Measurements from ENCODE around the gene AMZ1.
A peak's percentile ranks its signal among the peaks of the same experiment; 100 is the strongest.

Gene AMZ1

DNA sequence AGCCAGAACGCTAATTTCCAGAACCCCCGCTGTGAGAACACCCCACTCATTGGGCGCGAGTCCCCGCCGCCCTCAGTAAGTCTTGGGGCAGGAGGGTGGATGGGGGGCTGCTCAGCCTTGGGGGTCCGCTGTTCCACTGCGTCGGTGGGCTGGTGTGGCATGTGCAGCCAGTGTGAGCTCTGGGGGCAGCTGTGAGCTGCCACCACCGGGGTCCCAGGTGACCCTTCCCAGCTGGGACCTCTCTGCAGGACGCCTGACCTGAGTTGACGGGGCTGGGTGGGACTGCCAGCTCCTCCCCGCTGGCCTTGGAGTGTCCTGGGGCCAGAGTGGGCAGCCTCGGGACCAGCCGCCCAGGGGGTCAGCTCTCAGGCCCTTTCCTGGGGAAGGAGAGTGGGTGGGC lies 29.1 kb upstream of the AMZ1 start:
- TF ChIP-seq, protein P1, sequence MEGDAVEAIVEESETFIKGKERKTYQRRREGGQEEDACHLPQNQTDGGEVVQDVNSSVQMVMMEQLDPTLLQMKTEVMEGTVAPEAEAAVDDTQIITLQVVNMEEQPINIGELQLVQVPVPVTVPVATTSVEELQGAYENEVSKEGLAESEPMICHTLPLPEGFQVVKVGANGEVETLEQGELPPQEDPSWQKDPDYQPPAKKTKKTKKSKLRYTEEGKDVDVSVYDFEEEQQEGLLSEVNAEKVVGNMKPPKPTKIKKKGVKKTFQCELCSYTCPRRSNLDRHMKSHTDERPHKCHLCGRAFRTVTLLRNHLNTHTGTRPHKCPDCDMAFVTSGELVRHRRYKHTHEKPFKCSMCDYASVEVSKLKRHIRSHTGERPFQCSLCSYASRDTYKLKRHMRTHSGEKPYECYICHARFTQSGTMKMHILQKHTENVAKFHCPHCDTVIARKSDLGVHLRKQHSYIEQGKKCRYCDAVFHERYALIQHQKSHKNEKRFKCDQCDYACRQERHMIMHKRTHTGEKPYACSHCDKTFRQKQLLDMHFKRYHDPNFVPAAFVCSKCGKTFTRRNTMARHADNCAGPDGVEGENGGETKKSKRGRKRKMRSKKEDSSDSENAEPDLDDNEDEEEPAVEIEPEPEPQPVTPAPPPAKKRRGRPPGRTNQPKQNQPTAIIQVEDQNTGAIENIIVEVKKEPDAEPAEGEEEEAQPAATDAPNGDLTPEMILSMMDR (IDR thresholded peaks at IDR 0.05; ENCODE audit: extremely low read depth, missing control alignments) = no peak
- DNase-seq (ENCODE audit: low spot score) = no peak

DNA sequence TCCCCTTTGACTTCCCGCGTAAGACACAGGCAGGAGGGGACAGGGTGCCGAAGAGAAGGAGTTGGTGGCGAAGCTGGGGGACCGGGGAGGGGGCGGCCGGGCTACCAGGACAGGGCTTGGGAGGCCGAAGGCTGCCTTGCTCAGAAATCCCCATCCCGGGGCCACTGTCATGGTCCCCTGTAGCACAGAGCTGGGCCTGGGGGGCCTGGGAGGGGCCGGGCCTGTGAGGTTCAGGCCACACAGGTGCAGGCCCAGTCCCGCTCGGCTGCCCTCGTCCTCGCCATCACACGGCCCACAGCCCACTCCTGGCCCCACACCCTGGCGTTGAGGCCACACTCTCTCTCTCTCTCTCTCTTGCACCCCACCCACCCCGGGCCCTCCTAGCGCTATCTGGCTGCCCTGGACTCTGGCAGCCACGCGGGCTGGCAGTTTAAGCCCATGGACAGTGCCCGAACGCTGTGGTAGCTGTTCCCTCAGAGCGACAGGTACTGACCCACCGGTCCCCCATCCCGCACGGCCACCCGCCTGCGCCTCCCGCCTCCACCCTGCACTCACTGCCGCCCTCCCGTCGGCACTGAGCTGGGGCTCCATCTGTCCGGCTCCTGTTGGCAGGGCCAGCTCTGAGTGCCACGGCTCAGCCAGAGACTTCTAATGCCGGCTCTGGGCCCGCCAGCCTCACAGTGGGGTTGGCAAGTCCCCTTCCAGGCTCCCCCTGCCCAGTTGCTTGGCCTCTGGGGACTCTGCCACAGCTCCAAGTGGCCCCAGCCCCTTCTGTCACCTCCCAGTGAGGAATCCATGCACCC lies 28.2 kb upstream of the AMZ1 start:
- TF ChIP-seq, protein P1 (IDR thresholded peaks at IDR 0.05; ENCODE audit: extremely low read depth, missing control alignments) = no peak
- no peak for DNase-seq (ENCODE audit: low spot score)

DNA sequence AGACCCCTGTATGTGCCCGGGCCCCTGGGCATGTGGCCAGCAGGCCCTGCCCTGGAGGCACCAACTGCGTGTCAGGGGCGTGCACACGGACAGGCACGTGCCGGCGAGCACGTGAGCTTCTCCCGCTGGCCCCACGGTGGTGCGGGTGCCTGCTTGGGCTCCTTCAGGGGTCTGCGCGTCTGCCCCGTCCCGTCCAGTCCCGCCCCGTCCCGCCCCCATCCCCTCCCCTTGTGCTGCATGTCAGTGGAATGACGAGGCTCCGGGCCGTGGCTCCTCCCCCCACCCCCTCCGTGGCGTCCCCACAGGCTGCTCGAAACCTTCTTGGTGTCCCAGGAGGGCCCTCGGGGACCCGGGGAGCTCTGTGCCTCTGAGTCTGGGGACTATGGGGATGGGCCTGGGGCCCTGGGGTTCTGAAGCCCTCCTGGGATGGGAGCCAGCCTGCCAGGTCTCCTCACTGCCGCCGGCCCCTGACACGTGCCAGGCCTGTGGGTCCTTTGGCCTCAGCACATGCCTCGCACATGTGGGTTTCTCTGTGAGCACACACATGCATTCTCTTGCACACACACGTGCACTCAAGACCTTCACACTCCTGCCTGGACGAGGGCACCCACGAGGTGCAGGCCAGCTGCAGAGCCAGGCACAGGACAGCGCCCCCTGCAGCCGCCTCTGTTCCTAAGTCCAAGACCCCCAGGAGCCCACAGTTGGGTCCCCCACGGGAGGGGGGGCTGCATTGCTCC lies 27.5 kb upstream of the AMZ1 start:
- TF ChIP-seq, protein P1 (IDR thresholded peaks at IDR 0.05; ENCODE audit: extremely low read depth, missing control alignments) = peak; percentile 13
- no peak for DNase-seq (ENCODE audit: low spot score)

DNA sequence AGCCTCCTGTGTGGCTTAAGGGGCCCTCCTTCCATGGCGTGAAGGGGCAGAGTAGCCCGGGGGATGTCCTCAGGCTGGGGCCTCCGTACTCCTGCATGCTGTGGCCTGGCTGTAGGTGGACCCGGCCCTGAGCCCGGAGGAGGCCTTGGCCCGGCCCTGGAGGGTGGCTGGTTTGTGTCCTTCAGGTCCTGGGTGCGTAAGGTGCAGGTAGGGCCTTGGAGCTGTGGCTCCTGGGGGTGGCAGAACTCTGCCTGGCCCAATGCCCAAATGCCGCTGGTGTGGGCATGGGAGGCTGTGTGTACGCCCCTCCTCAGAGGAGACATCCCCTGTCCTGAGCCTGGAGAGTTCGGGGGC lies 26.9 kb upstream of the AMZ1 start:
- no peak for DNase-seq (ENCODE audit: low spot score)
- TF ChIP-seq, protein P1 (IDR thresholded peaks at IDR 0.05; ENCODE audit: extremely low read depth, missing control alignments) = no peak

DNA sequence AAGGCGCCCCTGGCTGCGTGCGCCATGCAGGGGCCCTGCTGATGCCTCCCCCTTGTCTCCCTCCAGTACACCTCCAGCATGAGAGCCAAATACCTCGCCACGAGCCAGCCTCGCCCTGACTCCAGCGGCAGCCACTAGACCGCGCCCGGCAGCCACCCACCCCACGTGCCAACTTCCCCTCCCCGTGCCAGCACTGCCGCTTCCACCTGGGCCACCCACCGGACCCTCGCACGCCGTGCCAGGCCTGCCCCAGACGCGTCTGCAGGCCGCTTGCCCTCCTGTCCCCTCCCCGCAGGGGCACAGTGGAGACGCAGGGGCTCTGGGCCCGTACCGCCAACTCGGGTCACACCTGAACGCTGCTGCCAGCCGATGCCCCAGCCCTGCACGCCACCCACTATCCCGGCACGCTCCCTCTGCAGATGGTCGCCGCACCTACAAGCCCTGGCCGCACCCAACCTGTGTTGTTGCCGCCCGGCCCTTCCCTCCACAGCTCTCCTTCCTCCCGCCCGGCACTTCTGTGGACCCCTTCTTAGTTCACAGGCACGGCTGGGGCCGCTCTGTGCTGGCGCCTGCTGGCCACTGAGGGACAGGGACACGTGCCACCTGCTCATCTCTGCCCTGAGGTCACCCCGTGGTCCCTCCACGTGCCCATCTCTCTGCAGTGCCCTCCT lies 26.3 kb upstream of the AMZ1 start:
- TF ChIP-seq, protein P1 (IDR thresholded peaks at IDR 0.05; ENCODE audit: extremely low read depth, missing control alignments) = no peak
- no peak for DNase-seq (ENCODE audit: low spot score)

DNA sequence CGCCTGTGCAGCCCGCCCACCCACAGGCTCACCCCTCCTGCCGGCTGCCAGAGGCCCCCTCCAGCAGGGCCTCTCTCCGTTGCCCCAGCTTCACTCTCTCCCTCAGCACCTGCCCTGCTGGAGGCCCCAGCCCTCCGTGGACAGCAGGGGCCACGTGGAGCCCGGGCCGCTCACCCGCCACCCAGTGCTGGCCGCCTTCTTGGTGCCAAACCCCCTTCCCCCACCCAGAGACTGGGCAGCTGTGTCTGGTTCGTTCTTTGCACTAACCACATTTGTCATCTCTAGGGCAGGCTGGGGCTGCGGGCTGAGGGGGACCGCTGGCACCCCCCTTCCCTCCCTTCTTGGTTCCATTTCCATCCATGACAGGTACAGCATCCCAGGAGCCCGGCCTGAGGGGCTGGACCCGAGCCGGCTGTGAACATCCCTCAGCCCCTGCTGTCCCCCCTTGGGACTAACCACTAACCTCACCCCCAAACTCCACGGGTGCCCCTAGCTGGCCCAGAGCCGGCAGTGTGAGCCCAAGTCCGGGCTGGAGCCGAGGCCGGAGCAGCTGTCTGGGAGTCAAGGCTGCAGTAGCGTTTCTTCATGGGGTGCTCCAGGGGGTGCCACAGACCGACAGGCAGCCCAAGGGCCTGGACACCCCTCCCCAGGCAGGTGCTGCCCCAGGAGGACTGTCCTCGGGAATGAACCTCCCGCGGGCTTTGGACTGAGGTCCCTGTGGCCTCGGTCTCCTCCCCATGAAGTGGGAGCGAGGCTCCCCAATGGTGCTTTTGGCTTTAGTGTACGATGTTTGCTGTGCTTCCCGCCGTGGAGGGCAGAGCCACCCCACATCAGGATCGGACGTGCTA lies 25.5 kb upstream of the AMZ1 start:
- TF ChIP-seq, protein P1 (IDR thresholded peaks at IDR 0.05; ENCODE audit: extremely low read depth, missing control alignments) = no peak
- DNase-seq (ENCODE audit: low spot score) = no peak
